DMS79 (cell line): ENCODE measurements around the gene CEP162.
"Not testable (repeated sequence)": the region's sequence is repeated elsewhere in the genome, so short reads cannot be mapped to it uniquely, and the experiment has no call there.

Experiments
- DNase-seq: peaks from one replicate; lab custom pipeline; 2025; lab: John Stamatoyannopoulos, UW

CEP162 gene

GRCh38 chr6:84089081-84089480, 138.4 kb downstream of the CEP162 start:
- DNase-seq = no peak

GRCh38 chr6:84086545-84087429, 140.7 kb downstream of the CEP162 start:
- no peak for DNase-seq

GRCh38 chr6:84086056-84086455, 141.4 kb downstream of the CEP162 start:
- no peak for DNase-seq

GRCh38 chr6:84084705-84085104, 142.7 kb downstream of the CEP162 start:
- not testable (repeated sequence) for DNase-seq

- no peak for DNase-seq
Observed at GRCh38 chr6:84082689-84083265, 144.7 kb downstream of the CEP162 start.

GRCh38 chr6:84081222-84081621, 146.2 kb downstream of the CEP162 start:
- no peak for DNase-seq

GRCh38 chr6:84078335-84078734, 149.1 kb downstream of the CEP162 start:
- DNase-seq = no peak

GRCh38 chr6:84077645-84078044, 149.8 kb downstream of the CEP162 start:
- no peak for DNase-seq

DNA sequence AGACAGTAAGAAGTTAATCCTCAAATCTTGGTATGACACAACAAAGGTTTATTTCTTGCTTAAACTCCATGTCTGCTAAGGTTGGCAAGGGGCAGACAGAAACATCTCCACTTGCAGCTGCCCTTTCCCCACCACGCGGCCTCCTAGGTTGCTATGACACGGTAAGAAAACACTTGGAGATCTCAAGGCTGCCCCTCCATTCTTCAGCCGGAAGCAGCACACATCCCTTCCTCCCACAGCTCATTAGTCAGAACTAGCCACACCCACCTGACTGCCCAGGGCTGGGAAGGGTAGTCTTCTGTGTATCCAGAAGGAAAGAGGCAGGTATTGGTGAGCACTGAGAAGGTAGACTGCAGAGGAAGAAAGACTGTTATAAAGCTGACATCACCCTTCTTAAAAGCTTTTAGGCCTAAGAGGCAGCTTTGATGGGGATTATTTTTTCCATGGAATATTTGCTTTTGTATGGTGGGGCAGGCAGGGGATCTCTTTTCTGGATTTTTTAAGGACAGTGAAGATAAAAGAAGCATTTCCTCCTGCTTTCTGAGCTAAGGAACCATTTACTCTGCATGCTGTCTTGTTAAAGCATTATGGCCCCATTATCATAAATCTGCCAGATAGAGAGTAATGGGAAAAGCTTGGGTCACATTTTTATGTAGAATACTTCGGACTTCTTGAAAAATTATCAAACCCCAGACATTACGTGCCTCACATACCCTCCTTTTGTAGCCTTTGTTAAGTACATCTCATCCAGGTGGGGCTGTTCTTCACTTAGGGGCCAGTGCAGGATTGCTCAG, 152.3 kb downstream of the CEP162 start:
- no peak for DNase-seq
